Trophoblast cell (in vitro differentiated cells and primary cell): ENCODE results near the gene LMTK2.

ENCODE experiments used
- DNase-seq, 2 donors: peaks; one replicate each; pipeline ENCODE4 v3.0.0-alpha.2; 2016
- H2AFZ ChIP-seq: 2 replicates; pipeline ENCODE4 v1.6.1; 2013; ENCODE audit warnings: low read length, moderate library complexity, mild to moderate bottlenecking; ENCODE audit not compliant: insufficient read depth, poor library complexity
- H2AK5ac ChIP-seq: 2 replicates; pipeline ENCODE4 v1.6.1; 2013; ENCODE audit warnings: mild to moderate bottlenecking, low read length
- H2BK120ac ChIP-seq: 2 replicates; pipeline ENCODE4 v1.6.1; 2013; ENCODE audit warnings: low read length, mild to moderate bottlenecking, moderate library complexity; ENCODE audit not compliant: insufficient read depth, poor library complexity
- H2BK12ac ChIP-seq: 2 replicates; pipeline ENCODE4 v1.6.1; 2013; ENCODE audit warnings: mild to moderate bottlenecking, low read length, moderate library complexity
- H2BK5ac ChIP-seq: 2 replicates; pipeline ENCODE4 v1.6.1; 2013; ENCODE audit warnings: low read length, low read depth, moderate library complexity, mild to moderate bottlenecking; ENCODE audit not compliant: poor library complexity
- H3K14ac ChIP-seq: 2 replicates; pipeline ENCODE4 v1.6.1; 2013; ENCODE audit warnings: mild to moderate bottlenecking, low read length
- H3K18ac ChIP-seq: 2 replicates; pipeline ENCODE4 v1.6.1; 2013; ENCODE audit warnings: mild to moderate bottlenecking, low read length
- H3K23ac ChIP-seq: 2 replicates; pipeline ENCODE4 v1.6.1; 2013; ENCODE audit warnings: low read length
- H3K27ac ChIP-seq: 2 replicates; pipeline ENCODE4 v1.5.1; 2013; ENCODE audit warnings: low read depth, mild to moderate bottlenecking, inconsistent platforms, low read length, moderate library complexity
- H3K27me3 ChIP-seq: 2 replicates; pipeline ENCODE4 v1.6.1; 2013; ENCODE audit warnings: inconsistent platforms, mild to moderate bottlenecking, low read length, moderate library complexity; ENCODE audit not compliant: insufficient read depth
- H3K36me3 ChIP-seq, 2 experiments: 1 replicate in 1 of 2; 2 replicates in 1 of 2; pipeline ENCODE4 v1.6.1; 2013; ENCODE audit warnings: low read length in 2 of 2, mild to moderate bottlenecking in 2 of 2, moderate library complexity in 1 of 2; ENCODE audit not compliant: insufficient read depth in 2 of 2, control insufficient read depth in 1 of 2
- H3K4ac ChIP-seq: 2 replicates; pipeline ENCODE4 v1.6.1; 2013; ENCODE audit warnings: low read depth, mild to moderate bottlenecking, low read length, moderate library complexity
- H3K4me1 ChIP-seq, 2 experiments: 1 replicate in 1 of 2; 2 replicates in 1 of 2; pipeline ENCODE4 v1.6.1; 2013; ENCODE audit warnings: low read length in 2 of 2, mild to moderate bottlenecking in 2 of 2, moderate library complexity in 1 of 2; ENCODE audit not compliant: insufficient read depth in 2 of 2, control insufficient read depth in 1 of 2
- H3K4me2 ChIP-seq: 2 replicates; pipeline ENCODE4 v1.6.1; 2013; ENCODE audit warnings: inconsistent platforms, mild to moderate bottlenecking, low read length, moderate library complexity
- H3K4me3 ChIP-seq: 2 replicates; pipeline ENCODE4 v1.5.1; 2013; ENCODE audit warnings: mild to moderate bottlenecking, low read depth, low read length, inconsistent platforms
- H3K79me1 ChIP-seq: one replicate; pipeline ENCODE4 v1.6.1; 2013; ENCODE audit warnings: low read length
- H3K79me2 ChIP-seq: 2 replicates; pipeline ENCODE4 v1.6.1; 2013; ENCODE audit warnings: low read length, mild to moderate bottlenecking; ENCODE audit not compliant: control insufficient read depth, insufficient read depth, poor library complexity
- H3K9ac ChIP-seq: 2 replicates; pipeline ENCODE4 v1.6.1; 2013; ENCODE audit warnings: mild to moderate bottlenecking, low read length
- H3K9me3 ChIP-seq: 2 replicates; pipeline ENCODE4 v1.6.1; 2013; ENCODE audit warnings: low read depth, mild to moderate bottlenecking, control low read depth, inconsistent platforms, low read length; ENCODE audit not compliant: insufficient read depth
- H4K12ac ChIP-seq: 2 replicates; pipeline ENCODE4 v1.6.1; 2013; ENCODE audit warnings: low read depth, mild to moderate bottlenecking, low read length, moderate library complexity
- H4K8ac ChIP-seq: 2 replicates; pipeline ENCODE4 v1.6.1; 2013; ENCODE audit warnings: low read depth, mild to moderate bottlenecking, low read length, moderate library complexity
- H4K91ac ChIP-seq: one replicate; pipeline ENCODE4 v1.6.1; 2013; ENCODE audit warnings: low read depth, mild to moderate bottlenecking, low read length, moderate library complexity
- whole genome bisulfite sequencing: extraction: QIAGEN DNeasy Blood & Tissue Kit; methylation state at CpG from one replicate; pipeline ENCODE4 v1.1.7; 2013; ENCODE audit warnings: missing lambda C conversion rate; ENCODE audit not compliant: insufficient read length, insufficient coverage; ENCODE audit errors: extremely low coverage; 5-methylcytosine and 5-hydroxymethylcytosine counted together

Gene LMTK2

GRCh38 chr7:98193474-98194180 is 87.0 kb downstream of the LMTK2 start:
- WGBS = no CpG with 5 or more reads among the region's 37 CpGs
- no peak overlapping the region for H2BK12ac ChIP-seq

GRCh38 chr7:98194186-98194585 is 87.5 kb downstream of the LMTK2 start:
- no peak overlapping the region for H3K27ac ChIP-seq

More at GRCh38 chr7:98193474-98194180, 87.0 kb downstream of the LMTK2 start:
- Histone ChIP-seq H3K18ac (no peak overlapping the region), H3K14ac (no peak overlapping the region), H3K23ac (no peak overlapping the region), H2BK120ac (no peak overlapping the region), H2BK5ac (no peak overlapping the region), H2AK5ac (no peak overlapping the region), H3K4me3 (no peak overlapping the region), H2AFZ (no peak overlapping the region), H4K12ac (no peak overlapping the region), H3K36me3 (peaks cover 28 to 30% of the 10 kb centered on the region in 2 experiments), H3K27me3 (no peaks in the 10 kb centered on the region), H3K79me2 (no peaks in the 10 kb centered on the region), H3K9me3 (no peaks in the 10 kb centered on the region), H3K27ac (no peak overlapping the region), H3K9ac (no peak overlapping the region), H4K91ac (no peak overlapping the region), H3K4ac (no peak overlapping the region), H3K4me1 (peaks cover 0 to 4% of the 10 kb centered on the region in 2 experiments), H4K8ac (no peak overlapping the region), H3K79me1 (no peaks in the 10 kb centered on the region), H3K4me2 (no peak overlapping the region)
- no peak for DNase-seq

GRCh38 chr7:98194672-98195457 is 88.2 kb downstream of the LMTK2 start:
- Histone ChIP-seq H3K4me3 (no peak overlapping the region), H3K23ac (no peak overlapping the region), H3K36me3 (peaks cover 25 to 27% of the 10 kb centered on the region in 2 experiments), H2BK12ac (no peak overlapping the region), H3K9me3 (no peaks in the 10 kb centered on the region), H4K91ac (no peak overlapping the region), H2AK5ac (no peak overlapping the region), H3K9ac (no peak overlapping the region), H4K12ac (no peak overlapping the region), H3K18ac (no peak overlapping the region), H2BK120ac (no peak overlapping the region), H3K79me2 (no peaks in the 10 kb centered on the region), H3K27ac (no peak overlapping the region), H2AFZ (no peak overlapping the region), H4K8ac (no peak overlapping the region), H3K4me2 (no peak overlapping the region), H3K27me3 (no peaks in the 10 kb centered on the region), H3K14ac (no peak overlapping the region), H3K4ac (no peak overlapping the region), H2BK5ac (no peak overlapping the region), H3K79me1 (no peaks in the 10 kb centered on the region), H3K4me1 (peaks cover 0 to 4% of the 10 kb centered on the region in 2 experiments)
- no CpG with 5 or more reads among the region's 8 CpGs for WGBS
- no peak for DNase-seq

More at GRCh38 chr7:98194186-98194585, 87.5 kb downstream of the LMTK2 start:
- no peak overlapping the region for H2AFZ ChIP-seq
- no peak overlapping the region for H3K23ac ChIP-seq
- no peak overlapping the region for H2AK5ac ChIP-seq
- no peak overlapping the region for H3K9ac ChIP-seq
- no peak overlapping the region for H3K18ac ChIP-seq
- H3K9me3 ChIP-seq = no peaks in the 10 kb centered on the region
- no peak overlapping the region for H4K12ac ChIP-seq
- no peak overlapping the region for H3K14ac ChIP-seq
- no peak overlapping the region for H2BK12ac ChIP-seq
- no peak overlapping the region for H4K8ac ChIP-seq
- peaks cover 28 to 30% of the 10 kb centered on the region in 2 experiments for H3K36me3 ChIP-seq
- no peaks in the 10 kb centered on the region for H3K79me1 ChIP-seq
- H3K4me3 ChIP-seq = no peak overlapping the region
- H3K79me2 ChIP-seq = no peaks in the 10 kb centered on the region
- H2BK5ac ChIP-seq = no peak overlapping the region
- no peak overlapping the region for H3K4ac ChIP-seq
- no peak overlapping the region for H3K4me2 ChIP-seq
- DNase-seq = no peak
- H3K27me3 ChIP-seq = no peaks in the 10 kb centered on the region
- H4K91ac ChIP-seq = no peak overlapping the region
- H2BK120ac ChIP-seq = no peak overlapping the region
- no CpG with 5 or more reads among the region's 28 CpGs for WGBS
- peaks cover 0 to 4% of the 10 kb centered on the region in 2 experiments for H3K4me1 ChIP-seq

GRCh38 chr7:98196706-98197605 is 90.3 kb downstream of the LMTK2 start:
- peaks cover 19 to 20% of the 10 kb centered on the region in 2 experiments for H3K36me3 ChIP-seq
- H2BK5ac ChIP-seq = no peak overlapping the region
- no peak overlapping the region for H2BK120ac ChIP-seq
- H4K8ac ChIP-seq = no peak overlapping the region
- H4K91ac ChIP-seq = no peak overlapping the region
- H3K18ac ChIP-seq = no peak overlapping the region
- H2BK12ac ChIP-seq = no peak overlapping the region
- no peak overlapping the region for H3K4me2 ChIP-seq
- H4K12ac ChIP-seq = no peak overlapping the region
- no peaks in the 10 kb centered on the region for H3K79me1 ChIP-seq
- H3K27ac ChIP-seq = no peak overlapping the region
- no peak overlapping the region for H2AFZ ChIP-seq
- H3K4me1 ChIP-seq = peaks cover 0 to 4% of the 10 kb centered on the region in 2 experiments
- no peak overlapping the region for H3K14ac ChIP-seq
- no peak overlapping the region for H3K9ac ChIP-seq
- H3K27me3 ChIP-seq = no peaks in the 10 kb centered on the region
- H3K79me2 ChIP-seq = no peaks in the 10 kb centered on the region
- H3K9me3 ChIP-seq = no peaks in the 10 kb centered on the region
- no peak overlapping the region for H2AK5ac ChIP-seq
- no peak overlapping the region for H3K4ac ChIP-seq
- no peak overlapping the region for H3K23ac ChIP-seq
- no peak for DNase-seq
- H3K4me3 ChIP-seq = no peak overlapping the region
- WGBS = no CpG with 5 or more reads among the region's 16 CpGs
